ENCODE data around the gene RDH11.

DNA sequence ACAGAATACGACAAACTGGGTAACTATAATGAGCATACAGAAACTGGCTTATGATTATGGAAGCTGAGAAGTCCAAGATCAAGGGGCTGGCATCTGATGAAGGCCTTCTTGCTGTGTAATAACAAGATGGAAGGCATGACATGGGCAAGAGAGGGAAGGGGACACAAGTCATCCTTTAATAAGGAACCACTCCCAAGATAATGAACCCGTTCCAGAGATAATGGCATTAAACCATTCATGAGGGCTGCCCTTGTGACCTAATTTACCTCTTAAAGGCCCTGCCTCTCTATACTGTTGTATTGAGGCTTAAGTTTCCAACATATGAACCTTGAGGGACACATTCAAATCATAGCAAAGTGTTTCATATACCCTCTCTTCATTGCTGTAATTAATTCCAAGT lies 16.6 kb downstream of the RDH11 start:
- TF ChIP-seq, protein P1, sequence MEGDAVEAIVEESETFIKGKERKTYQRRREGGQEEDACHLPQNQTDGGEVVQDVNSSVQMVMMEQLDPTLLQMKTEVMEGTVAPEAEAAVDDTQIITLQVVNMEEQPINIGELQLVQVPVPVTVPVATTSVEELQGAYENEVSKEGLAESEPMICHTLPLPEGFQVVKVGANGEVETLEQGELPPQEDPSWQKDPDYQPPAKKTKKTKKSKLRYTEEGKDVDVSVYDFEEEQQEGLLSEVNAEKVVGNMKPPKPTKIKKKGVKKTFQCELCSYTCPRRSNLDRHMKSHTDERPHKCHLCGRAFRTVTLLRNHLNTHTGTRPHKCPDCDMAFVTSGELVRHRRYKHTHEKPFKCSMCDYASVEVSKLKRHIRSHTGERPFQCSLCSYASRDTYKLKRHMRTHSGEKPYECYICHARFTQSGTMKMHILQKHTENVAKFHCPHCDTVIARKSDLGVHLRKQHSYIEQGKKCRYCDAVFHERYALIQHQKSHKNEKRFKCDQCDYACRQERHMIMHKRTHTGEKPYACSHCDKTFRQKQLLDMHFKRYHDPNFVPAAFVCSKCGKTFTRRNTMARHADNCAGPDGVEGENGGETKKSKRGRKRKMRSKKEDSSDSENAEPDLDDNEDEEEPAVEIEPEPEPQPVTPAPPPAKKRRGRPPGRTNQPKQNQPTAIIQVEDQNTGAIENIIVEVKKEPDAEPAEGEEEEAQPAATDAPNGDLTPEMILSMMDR (IDR thresholded peaks at IDR 0.05), result no peak
- no peak for TF ChIP-seq POLR2A (IDR thresholded peaks at IDR 0.05)

All from lower leg skin (tissue), 3 donors.